CD1c-positive myeloid dendritic cell (primary cell): ENCODE results near the gene ZNF407.

ENCODE experiments used
- DNase-seq: peaks from one replicate; pipeline ENCODE4 v3.0.0-alpha.2; 2016; ENCODE audit errors: extremely low spot score

The ZNF407 gene

GRCh38 chr18:74831571-74832250, 234.0 kb downstream of the ZNF407 start:
- no peak for DNase-seq

- no peak for DNase-seq
These were observed 234.7 kb downstream of the ZNF407 start for GRCh38 chr18:74832381-74832780.

GRCh38 chr18:74832999-74833398, 235.3 kb downstream of the ZNF407 start:
- DNase-seq = no peak

DNA sequence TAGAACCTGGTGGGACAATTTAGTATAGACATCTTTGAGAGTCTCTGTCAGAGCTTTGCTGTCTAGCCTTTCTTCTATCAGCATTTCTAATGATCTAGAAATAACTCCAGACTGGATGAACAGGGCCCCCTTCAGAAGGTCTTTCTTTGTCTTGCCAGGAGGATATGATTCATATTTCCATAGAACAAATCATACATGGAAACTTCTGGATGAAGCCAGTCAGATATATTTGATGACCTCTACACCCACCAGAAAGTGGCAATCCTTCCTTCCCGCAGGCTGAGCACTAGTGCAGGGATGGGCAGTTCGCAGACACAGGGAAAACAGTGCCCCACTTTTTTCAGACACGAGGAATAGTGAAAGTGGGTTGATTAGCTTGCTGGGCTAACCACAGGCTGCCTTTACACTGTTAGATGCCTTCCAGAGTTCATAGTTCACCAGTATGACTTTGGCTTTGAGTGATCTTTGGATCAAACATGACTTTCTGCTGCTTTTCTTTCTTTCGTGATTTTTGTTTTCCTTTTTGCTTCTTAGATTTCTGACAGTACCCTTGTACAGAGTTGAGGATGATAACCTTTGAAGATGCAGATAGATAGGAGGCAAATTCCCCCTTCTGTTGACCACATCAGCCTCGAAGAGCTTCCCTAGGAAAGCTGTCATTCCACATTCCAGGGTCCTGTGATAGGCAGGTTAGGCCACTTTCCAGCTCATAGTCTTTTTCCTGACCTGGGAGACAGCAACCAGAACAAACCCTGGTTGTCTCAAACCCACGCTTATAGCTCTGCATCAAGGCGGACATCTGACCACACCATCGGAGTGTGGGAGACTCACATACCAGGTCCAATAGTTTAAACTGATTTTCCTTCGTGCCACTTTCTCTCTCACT, 237.0 kb downstream of the ZNF407 start:
- DNase-seq = no peak

GRCh38 chr18:74836296-74837139, 238.8 kb downstream of the ZNF407 start:
- peak; percentile 13 for DNase-seq

DNA sequence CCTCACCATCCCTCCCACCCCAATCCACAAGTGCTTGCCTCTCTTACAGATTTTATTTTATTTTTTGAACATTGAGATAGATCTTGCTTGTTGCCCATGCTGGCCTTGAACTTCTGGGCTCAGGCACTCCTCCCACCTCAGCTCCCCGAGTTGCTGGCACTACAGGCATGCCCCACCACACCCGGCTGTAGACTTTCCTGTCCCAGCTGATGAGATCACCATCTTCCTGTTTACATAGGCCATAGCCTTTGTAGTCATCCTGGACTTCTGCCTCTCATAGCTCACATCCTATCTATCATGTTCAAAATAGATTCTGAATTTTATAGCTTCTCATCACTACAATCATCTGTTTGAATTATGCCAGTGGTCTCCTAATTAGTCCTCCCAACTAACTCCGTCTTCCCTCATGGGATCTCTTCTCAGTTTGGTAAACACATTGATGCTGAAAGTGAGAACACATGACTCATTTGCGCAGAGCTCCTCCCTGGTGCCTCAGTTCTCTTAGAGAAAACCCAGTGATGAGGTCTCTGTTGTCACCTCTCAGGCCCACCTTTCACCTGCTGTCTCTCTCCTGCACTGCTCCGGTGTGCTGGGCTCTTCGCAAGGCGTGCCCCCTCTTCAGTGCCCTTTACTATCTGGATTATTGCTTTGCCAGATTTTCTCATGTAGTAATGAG, 243.0 kb downstream of the ZNF407 start:
- DNase-seq = no peak

GRCh38 chr18:74841248-74841647, 243.6 kb downstream of the ZNF407 start:
- no peak for DNase-seq

DNA sequence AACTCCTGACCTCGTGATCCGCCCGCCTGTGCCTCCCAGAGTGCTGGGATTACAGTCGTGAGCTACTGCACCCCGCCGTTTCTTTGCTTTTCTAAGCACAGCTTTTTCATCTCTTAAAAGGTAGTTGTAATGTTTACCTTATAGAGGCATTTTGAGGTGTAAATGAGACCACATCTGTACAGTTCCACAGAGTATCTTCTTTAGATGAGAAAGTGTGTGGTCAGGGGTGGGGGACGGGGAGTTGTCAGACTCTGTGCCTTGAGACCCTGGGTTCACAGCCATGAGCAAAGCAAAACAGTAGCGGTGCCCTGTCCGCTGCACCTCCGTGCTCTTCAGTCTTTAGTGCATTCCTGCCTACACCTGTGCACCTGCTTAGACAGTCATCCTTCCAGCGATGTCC, 251.6 kb downstream of the ZNF407 start:
- DNase-seq = no peak

DNA sequence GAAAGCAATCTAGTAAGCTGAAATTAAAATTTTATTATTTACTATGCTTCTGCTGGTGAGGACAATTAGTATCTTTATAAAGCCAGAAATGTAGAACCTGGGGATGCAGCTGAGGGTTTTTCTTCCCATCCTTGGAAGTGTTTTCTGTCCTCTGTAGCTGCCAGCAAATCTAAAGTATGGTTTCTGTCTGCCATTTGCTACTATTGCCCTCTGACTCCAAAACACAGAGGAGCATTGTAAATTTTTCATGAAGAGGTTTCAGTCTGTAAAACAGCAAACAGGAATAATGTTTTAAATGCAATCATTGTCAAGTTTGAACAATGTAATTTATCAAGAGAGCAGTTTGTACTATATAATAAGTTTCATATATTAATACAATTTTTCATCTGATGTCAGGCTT, 258.8 kb downstream of the ZNF407 start:
- no peak for DNase-seq

- DNase-seq = no peak
These were observed 259.3 kb downstream of the ZNF407 start for GRCh38 chr18:74856928-74857327.

- DNase-seq = no peak
These were observed 260.2 kb downstream of the ZNF407 start for GRCh38 chr18:74857901-74858300.

DNA sequence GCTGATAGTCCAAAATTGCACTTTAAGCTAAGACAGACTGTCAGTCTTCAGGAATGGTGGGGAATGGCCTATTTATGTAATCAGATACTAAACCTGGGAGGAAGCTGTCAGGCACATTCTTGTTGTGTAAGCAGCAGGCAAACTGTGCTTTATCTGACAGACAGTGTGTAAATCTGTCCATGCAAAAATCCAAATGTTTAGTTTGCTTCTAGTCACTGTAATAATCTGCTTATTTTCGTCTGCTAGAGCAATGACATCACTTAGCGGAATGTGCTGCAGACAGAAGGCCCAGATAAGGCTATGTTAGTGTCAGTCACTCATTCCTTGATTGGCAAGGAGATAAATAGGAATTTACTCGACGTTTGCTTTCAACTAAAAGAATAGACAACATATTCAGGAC, 263.5 kb downstream of the ZNF407 start:
- no peak for DNase-seq

GRCh38 chr18:74862094-74862493, 264.4 kb downstream of the ZNF407 start:
- DNase-seq = no peak

DNA sequence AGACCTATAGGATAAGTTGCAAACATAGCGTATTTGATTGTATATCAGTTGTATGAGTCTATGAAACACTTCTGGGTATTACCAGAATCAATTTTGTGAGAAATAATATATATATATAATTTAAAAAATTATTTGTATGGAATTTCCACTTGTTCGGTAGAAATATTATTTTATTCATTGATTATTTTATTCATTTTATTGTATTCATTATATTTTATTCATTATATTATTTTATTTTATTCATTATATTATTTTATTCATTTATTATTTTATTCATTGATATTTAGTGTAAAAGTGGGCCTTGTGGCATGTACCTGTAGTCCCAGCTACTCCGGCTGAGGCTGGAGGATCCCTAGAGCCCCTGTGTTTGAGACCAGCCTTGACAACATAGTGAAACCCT, 268.9 kb downstream of the ZNF407 start:
- no peak for DNase-seq

GRCh38 chr18:74868461-74868860, 270.8 kb downstream of the ZNF407 start:
- no peak for DNase-seq

- DNase-seq = no peak
These were observed 272.5 kb downstream of the ZNF407 start for GRCh38 chr18:74869904-74870863.

- no peak for DNase-seq
These were observed 273.3 kb downstream of the ZNF407 start for GRCh38 chr18:74870950-74871349.

DNA sequence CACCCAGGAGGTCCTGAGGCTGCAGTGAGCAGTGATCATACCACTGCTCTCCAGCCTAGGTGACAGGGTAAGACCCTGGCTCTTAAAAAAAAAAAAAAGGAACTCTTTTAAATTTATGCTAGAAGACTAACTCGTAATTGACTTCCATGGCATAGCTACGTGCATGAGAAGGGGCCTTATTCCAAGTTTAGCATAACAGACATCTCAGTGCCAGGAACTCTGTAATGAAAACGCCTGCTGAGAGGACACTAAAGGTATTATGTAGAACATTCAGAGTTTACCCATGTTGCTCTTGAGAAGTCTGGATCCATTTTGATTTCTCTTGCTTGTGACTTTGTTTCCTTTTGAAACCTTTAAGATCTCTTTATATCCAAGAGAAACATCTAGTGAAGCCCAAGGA, 276.0 kb downstream of the ZNF407 start:
- DNase-seq = no peak

- no peak for DNase-seq
These were observed 276.7 kb downstream of the ZNF407 start for GRCh38 chr18:74874351-74874750.

DNA sequence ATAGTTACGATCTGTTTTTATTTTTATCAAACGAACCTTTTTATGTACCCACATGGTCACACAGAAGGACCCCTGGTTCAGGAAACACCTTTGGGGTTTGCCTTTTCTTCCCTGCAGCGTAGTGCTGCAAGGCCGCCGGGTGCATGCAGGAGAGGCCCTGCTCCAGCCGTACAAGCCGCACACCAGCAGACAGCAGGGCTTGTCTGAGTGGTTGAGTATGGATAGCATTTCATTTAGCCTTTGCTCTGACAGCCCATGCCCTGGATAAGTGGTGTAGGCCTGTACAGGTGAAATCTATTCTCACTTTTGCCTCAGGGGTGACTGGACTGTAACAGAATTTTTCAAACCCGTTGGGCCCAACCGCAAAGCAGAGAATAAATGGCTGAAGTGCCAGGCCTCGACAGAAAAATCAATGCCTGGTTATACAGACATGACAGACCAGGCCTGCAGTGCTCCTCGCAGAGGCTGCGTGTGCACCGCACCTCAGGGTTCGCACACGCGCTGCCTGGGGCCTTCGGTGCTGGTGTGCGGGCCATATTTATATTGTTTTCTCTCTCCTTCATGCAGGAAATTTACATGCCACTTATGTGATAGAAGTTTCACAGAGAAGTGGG, 279.1 kb downstream of the ZNF407 start:
- DNase-seq = no peak
